ENCODE measurements around the gene INHA. TPM values are rescaled to one million over a fixed set of nuclear protein-coding genes. Genes with fewer than 3 reads are reported as not detected.

INHA gene
- polyA plus RNA-seq, 1 experiment = 0.12 TPM

DNA sequence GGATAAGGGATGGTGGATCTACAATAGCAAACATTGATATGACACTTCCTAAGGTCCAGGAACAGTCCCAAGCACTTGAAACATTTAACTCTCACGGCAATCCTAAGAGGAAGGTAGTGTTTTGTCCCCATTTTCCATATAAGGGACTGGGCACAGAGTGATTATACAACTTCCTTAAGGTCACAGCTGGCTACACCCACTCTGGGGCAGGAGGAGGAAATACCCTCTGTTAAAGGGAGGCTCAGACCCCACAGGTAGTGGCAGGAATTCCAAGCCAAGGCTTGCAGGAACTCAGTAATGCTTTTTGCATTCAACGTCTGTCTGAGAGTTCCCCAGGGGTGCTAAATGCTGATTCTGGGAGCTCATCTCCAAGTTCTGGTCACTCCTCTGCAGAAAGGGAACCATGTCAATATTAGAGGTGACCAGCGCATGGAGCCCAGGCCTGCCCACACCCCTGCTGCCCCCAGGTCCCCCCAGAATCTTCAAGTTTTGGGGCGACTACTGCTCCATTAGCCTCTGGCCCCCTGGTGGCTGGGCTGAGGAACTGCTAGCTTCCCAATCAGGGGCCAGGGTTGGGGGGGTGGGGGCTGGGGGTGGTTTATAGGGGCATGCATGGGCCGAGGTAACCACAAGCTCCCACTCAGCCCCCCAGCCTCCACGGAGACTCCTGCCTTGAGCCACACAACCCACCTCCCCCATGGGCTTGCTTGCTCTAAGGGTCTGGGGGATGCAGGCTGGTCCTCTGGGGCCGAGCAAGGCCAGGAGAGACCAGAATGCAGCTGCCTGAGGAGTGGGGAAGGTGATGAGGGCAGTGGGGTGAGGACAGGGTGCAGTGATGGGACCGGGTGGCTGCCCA is 11.8 kb upstream of the INHA start:
- Histone ChIP-seq H3K9me3 (ENCODE audit: control insufficient read depth, insufficient read depth, low read length) (peaks cover 4% of the 10 kb centered on the region; the same call in 1 of the 2 replicates), H3K27ac (ENCODE audit: low read depth, low read length) (no peak overlapping the region), H3K27me3 (ENCODE audit: control insufficient read depth, insufficient read depth, low read length) (peaks cover 5% of the 10 kb centered on the region), H3K4me3 (ENCODE audit: low read depth, low read length) (no peak overlapping the region)
- ChIA-PET CTCF (interaction anchor here (0.5 to 3.7 kb wide), 41 partner anchors 9 to 1306 kb away, joined by 3 to 38 read pairs (median 4); partner anchors contain the start of genes CHPF, GMPPA, INHA and OBSL1), POLR2A (interaction anchor here (1.6 to 2.3 kb wide), 2 partner anchors 11 to 38 kb away, joined by 7 to 13 read pairs; partner anchors contain the start of genes INHA, OBSL1 and STK11IP)
- no peak for DNase-seq (ENCODE audit: low read depth, low spot score)
- TF ChIP-seq, protein P1, sequence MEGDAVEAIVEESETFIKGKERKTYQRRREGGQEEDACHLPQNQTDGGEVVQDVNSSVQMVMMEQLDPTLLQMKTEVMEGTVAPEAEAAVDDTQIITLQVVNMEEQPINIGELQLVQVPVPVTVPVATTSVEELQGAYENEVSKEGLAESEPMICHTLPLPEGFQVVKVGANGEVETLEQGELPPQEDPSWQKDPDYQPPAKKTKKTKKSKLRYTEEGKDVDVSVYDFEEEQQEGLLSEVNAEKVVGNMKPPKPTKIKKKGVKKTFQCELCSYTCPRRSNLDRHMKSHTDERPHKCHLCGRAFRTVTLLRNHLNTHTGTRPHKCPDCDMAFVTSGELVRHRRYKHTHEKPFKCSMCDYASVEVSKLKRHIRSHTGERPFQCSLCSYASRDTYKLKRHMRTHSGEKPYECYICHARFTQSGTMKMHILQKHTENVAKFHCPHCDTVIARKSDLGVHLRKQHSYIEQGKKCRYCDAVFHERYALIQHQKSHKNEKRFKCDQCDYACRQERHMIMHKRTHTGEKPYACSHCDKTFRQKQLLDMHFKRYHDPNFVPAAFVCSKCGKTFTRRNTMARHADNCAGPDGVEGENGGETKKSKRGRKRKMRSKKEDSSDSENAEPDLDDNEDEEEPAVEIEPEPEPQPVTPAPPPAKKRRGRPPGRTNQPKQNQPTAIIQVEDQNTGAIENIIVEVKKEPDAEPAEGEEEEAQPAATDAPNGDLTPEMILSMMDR (IDR thresholded peaks at IDR 0.05; ENCODE audit: low read depth, low read length) = peak; percentile 65

GRCh38 chr2:219560893-219561178 is 11.3 kb upstream of the INHA start:
- TF ChIP-seq, protein P1 (IDR thresholded peaks at IDR 0.05; ENCODE audit: low read depth, low read length) = no peak
- no peak overlapping the region for H3K4me3 ChIP-seq (ENCODE audit: low read depth, low read length)
- ChIA-PET POLR2A (interaction anchor here (1.0 to 2.3 kb wide), 3 partner anchors 8 to 37 kb away, joined by 4 to 13 read pairs (median 7); partner anchors contain the start of genes INHA, OBSL1 and STK11IP), CTCF (interaction anchor here (0.9 to 3.7 kb wide), 20 partner anchors 9 to 266 kb away, joined by 3 to 38 read pairs (median 4); partner anchors contain the start of genes CHPF, GMPPA, INHA and OBSL1)
- no peak for DNase-seq (ENCODE audit: low read depth, low spot score)
- peaks cover 4% of the 10 kb centered on the region; the same call in 1 of the 2 replicates for H3K9me3 ChIP-seq (ENCODE audit: control insufficient read depth, insufficient read depth, low read length)
- H3K27me3 ChIP-seq (ENCODE audit: control insufficient read depth, insufficient read depth, low read length) = peaks cover 5% of the 10 kb centered on the region
- no peak overlapping the region for H3K27ac ChIP-seq (ENCODE audit: low read depth, low read length)

DNA sequence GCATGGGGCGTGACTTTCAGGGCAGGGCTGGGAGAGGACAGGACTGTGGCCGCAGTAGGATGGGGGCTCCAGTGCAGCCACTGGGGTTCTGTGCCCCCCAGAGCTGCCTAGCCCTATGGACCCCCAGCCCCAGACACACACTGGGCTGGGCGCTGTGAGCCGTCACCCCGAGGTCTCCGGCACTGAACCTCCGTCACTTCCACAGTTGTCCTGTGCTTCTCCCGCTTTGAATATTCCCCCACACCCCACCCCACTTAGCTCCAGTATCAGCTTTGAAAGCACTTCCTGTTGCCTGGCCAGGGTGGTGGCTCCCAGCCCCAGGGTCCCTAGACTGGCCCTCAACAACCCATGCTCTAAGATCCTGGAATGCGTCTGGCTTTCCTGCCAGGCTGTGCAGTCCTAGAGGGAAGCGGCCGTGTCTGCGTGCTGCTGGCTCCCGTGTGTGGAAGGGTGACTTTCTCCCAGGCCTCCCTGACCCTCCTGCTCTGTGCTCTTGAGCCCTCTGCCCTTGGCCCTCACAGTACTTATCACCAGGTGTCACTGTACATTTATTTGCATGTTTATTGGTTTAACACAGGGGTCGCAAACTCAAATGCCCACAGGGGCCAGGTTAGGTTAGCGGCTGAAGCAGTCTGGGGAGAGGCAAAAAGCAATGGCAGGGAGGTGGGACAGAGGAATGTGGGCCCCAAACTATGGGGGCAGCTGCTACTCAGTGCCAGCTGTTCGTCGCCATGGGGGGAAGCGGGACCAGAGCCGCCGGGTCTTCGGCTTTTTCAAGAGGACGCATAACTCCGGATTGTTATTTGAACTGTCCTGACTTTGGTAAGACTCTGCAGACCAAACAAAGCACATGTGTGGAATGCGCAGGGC is 10.7 kb upstream of the INHA start:
- Histone ChIP-seq H3K4me3 (ENCODE audit: low read depth, low read length) (no peak overlapping the region), H3K9me3 (ENCODE audit: control insufficient read depth, insufficient read depth, low read length) (peaks cover 4% of the 10 kb centered on the region; the same call in 1 of the 2 replicates), H3K27ac (ENCODE audit: low read depth, low read length) (no peak overlapping the region), H3K27me3 (ENCODE audit: control insufficient read depth, insufficient read depth, low read length) (peaks cover 5% of the 10 kb centered on the region)
- CTCF ChIA-PET = interaction anchor here (1.0 to 3.7 kb wide), 9 partner anchors 9 to 266 kb away, joined by 3 to 38 read pairs (median 18); partner anchors contain the start of genes CHPF, INHA, OBSL1 and STK11IP
- TF ChIP-seq, protein P1 (IDR thresholded peaks at IDR 0.05; ENCODE audit: low read depth, low read length) = no peak
- DNase-seq (ENCODE audit: low read depth, low spot score) = no peak
- POLR2A ChIA-PET = interaction anchor here (1.0 to 2.3 kb wide), 2 partner anchors 9 to 10 kb away, joined by 3 to 13 read pairs (median 4); partner anchors contain the start of genes INHA and OBSL1

- ChIA-PET CTCF (interaction anchor here (2.0 to 3.7 kb wide), 2 partner anchors 8 to 128 kb away, joined by 7 to 35 read pairs; partner anchors contain the start of genes INHA and OBSL1), POLR2A (interaction anchor here (1.4 kb wide), 1 partner anchor 10 kb away, joined by 3 read pairs; no protein-coding TSS in a partner anchor)
- Histone ChIP-seq H3K9me3 (ENCODE audit: control insufficient read depth, insufficient read depth, low read length) (peaks cover 4% of the 10 kb centered on the region; the same call in 1 of the 2 replicates), H3K27me3 (ENCODE audit: control insufficient read depth, insufficient read depth, low read length) (peaks cover 5% of the 10 kb centered on the region), H3K27ac (ENCODE audit: low read depth, low read length) (no peak overlapping the region), H3K4me3 (ENCODE audit: low read depth, low read length) (no peak overlapping the region)
- TF ChIP-seq, protein P1 (IDR thresholded peaks at IDR 0.05; ENCODE audit: low read depth, low read length) = no peak
- DNase-seq (ENCODE audit: low read depth, low spot score) = no peak
Observed at GRCh38 chr2:219562049-219563020, 9.8 kb upstream of the INHA start.
